ENCODE measurements around the gene NDUFA6. TPM values are rescaled to one million over a fixed set of nuclear protein-coding genes. Genes with fewer than 3 reads are reported as not detected.

The NDUFA6 gene
- total RNA-seq, 1 experiment from 2014 or later, result 119 TPM

DNA sequence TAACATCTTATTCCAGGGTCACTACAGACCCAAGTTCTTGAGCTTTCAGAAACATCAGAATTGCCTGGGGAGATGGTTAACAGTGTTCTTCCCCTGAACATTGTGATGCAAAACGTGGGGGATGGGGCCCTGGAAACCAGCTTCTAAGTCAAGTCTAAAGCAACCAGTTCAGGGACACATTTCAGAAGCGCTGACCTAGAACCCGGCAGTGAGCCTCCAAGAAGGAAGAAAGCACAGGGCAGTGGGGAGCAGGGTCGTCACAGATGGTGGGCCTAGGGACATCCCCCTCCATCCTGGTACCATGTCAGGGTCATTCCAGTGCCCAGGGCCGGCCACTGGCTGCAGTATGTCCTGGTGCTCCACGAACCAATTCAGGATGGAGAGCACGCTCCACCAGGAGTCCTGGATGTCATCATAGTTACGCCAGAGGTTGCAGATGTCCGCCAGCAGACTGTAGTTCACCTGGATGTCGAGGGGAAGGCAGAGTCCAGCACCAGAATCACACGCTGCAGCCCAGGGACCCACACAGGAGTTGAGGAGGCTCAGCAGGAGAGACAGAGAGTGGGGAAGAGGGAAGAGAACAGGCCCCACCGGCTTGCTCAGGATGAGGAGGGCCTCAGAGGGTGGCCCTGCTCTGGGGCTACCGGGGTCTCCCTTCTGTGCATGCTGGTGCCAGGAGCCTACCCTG, 25.0 kb downstream of the NDUFA6 start:
- CTCF ChIA-PET, result no interaction called here
- H3K4me3 Mint-ChIP-seq (ENCODE audit: unreplicated experiment), result no peak overlapping the region
- no TSS peak for BruUV-seq (replicated peaks)

DNA sequence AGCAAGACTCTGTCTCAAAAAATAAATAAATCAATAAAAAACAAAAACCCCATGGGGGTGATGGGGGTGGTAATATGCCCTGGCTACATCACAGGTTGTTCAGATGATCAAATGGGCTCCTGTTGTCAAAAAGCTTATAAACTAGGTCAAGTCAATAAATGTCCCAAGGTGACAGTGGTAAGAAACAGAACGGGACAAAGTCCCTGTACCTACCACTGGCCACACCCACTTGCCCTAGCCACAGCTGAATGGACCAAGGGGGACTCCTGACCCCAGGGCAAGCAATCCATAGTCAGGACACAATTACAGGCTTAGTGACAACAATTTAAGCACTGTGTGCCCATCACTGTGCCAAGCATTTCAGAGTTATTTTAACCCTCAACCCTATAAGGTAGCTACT, 25.9 kb downstream of the NDUFA6 start:
- ChIA-PET CTCF (no interaction called here), POLR2A (no interaction called here)
- Mint-ChIP-seq H3K9me3 (ENCODE audit: unreplicated experiment) (no peaks in the 10 kb centered on the region), H3K4me1 (ENCODE audit: low read depth, unreplicated experiment) (no peaks in the 10 kb centered on the region), H3K36me3 (ENCODE audit: insufficient read depth, unreplicated experiment) (peaks cover 14% of the 10 kb centered on the region), H3K27ac (ENCODE audit: unreplicated experiment) (no peak overlapping the region), H3K4me3 (ENCODE audit: unreplicated experiment) (no peak overlapping the region), H3K27me3 (ENCODE audit: insufficient read depth, unreplicated experiment) (no peaks in the 10 kb centered on the region)
- no peaks in the 10 kb centered on the region for H3K27me3 ChIP-seq (replicated peaks; ENCODE audit: control insufficient read depth, insufficient read depth, low read length)
- intact Hi-C loops (cut with micrococcal nuclease; ENCODE audit: unreplicated experiment), result no loop called here
- DNase-seq, result no peak
- H3K4me3 ChIP-seq (ENCODE audit: low read depth, low read length), result no peak overlapping the region
- H3K4me1 ChIP-seq, result peaks cover 1% of the 10 kb centered on the region; the same call in 1 of the 2 replicates
- BruUV-seq (replicated peaks), result no TSS peak
- TF ChIP-seq, protein P1, sequence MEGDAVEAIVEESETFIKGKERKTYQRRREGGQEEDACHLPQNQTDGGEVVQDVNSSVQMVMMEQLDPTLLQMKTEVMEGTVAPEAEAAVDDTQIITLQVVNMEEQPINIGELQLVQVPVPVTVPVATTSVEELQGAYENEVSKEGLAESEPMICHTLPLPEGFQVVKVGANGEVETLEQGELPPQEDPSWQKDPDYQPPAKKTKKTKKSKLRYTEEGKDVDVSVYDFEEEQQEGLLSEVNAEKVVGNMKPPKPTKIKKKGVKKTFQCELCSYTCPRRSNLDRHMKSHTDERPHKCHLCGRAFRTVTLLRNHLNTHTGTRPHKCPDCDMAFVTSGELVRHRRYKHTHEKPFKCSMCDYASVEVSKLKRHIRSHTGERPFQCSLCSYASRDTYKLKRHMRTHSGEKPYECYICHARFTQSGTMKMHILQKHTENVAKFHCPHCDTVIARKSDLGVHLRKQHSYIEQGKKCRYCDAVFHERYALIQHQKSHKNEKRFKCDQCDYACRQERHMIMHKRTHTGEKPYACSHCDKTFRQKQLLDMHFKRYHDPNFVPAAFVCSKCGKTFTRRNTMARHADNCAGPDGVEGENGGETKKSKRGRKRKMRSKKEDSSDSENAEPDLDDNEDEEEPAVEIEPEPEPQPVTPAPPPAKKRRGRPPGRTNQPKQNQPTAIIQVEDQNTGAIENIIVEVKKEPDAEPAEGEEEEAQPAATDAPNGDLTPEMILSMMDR (IDR thresholded peaks at IDR 0.05; ENCODE audit: insufficient read depth in 1 of 2, low read depth in 1 of 2, low read length in 1 of 2, severe bottlenecking in 1 of 2, unreplicated experiment in 1 of 2), result no peak
- H3K36me3 ChIP-seq (ENCODE audit: control insufficient read depth, insufficient read depth, low read length), result no peaks in the 10 kb centered on the region; the same call in 1 of the 2 replicates
- no peaks in the 10 kb centered on the region for H3K9me3 ChIP-seq

More for the DNA sequence above, 25.0 kb downstream of the NDUFA6 start:
- H3K36me3 Mint-ChIP-seq (ENCODE audit: insufficient read depth, unreplicated experiment), result peaks cover 14% of the 10 kb centered on the region
- POLR2A ChIA-PET, result no interaction called here
- DNase-seq, result no peak
- H3K4me1 Mint-ChIP-seq (ENCODE audit: low read depth, unreplicated experiment), result no peaks in the 10 kb centered on the region
- H3K27me3 ChIP-seq (replicated peaks; ENCODE audit: control insufficient read depth, insufficient read depth, low read length), result no peaks in the 10 kb centered on the region
- H3K4me3 ChIP-seq (ENCODE audit: low read depth, low read length), result no peak overlapping the region
- no peaks in the 10 kb centered on the region for H3K9me3 ChIP-seq
- TF ChIP-seq, protein P1 (IDR thresholded peaks at IDR 0.05; ENCODE audit: insufficient read depth in 1 of 2, low read depth in 1 of 2, low read length in 1 of 2, severe bottlenecking in 1 of 2, unreplicated experiment in 1 of 2), result no peak
- intact Hi-C loops (cut with micrococcal nuclease; ENCODE audit: unreplicated experiment), result no loop called here
- no peaks in the 10 kb centered on the region for H3K27me3 Mint-ChIP-seq (ENCODE audit: insufficient read depth, unreplicated experiment)
- H3K9me3 Mint-ChIP-seq (ENCODE audit: unreplicated experiment), result no peaks in the 10 kb centered on the region
- H3K4me1 ChIP-seq, result peaks cover 7% of the 10 kb centered on the region; the same call in 1 of the 2 replicates
- no peak overlapping the region for H3K27ac Mint-ChIP-seq (ENCODE audit: unreplicated experiment)
- H3K36me3 ChIP-seq (ENCODE audit: control insufficient read depth, insufficient read depth, low read length), result no peaks in the 10 kb centered on the region; the same call in 1 of the 2 replicates

DNA sequence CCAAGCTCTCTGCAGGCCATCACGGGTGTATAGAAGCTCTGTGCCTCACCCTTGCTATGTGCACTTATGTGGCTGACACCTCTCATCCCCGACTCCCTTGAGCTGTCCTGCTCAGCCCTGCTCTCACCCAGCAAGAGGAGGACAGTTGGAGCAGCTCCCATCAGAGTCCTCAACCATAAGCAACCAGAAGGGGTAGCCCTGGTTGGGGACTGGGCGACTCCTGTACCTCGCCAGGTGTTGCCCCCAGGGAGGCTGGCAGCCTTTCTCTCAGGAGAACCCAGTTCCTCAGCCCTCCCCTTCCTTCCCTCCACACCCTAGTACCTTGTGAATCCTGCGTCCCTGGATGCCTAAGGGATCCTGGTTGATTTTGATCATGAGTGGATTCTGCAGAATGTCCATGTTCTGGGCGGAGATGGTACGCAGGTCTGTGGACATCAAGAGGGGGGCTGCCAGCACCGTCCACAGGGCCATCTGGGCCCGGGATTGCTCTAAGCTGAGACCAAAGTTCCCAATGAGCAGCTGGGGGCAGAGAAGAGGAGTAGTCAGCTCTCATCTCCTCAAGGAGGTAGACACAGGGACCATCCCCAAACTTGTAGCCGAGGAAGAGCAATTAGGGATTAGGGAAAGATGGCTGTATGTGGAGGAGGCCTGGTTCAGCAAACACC, 27.9 kb downstream of the NDUFA6 start:
- intact Hi-C loops (cut with micrococcal nuclease; ENCODE audit: unreplicated experiment), result no loop called here
- H3K36me3 ChIP-seq (ENCODE audit: control insufficient read depth, insufficient read depth, low read length), result no peaks in the 10 kb centered on the region; the same call in 1 of the 2 replicates
- POLR2A ChIA-PET, result no interaction called here
- Mint-ChIP-seq H3K9me3 (ENCODE audit: unreplicated experiment) (peaks cover 13% of the 10 kb centered on the region), H3K4me1 (ENCODE audit: low read depth, unreplicated experiment) (no peaks in the 10 kb centered on the region), H3K27me3 (ENCODE audit: insufficient read depth, unreplicated experiment) (no peaks in the 10 kb centered on the region), H3K36me3 (ENCODE audit: insufficient read depth, unreplicated experiment) (peaks cover 15% of the 10 kb centered on the region), H3K27ac (ENCODE audit: unreplicated experiment) (no peak overlapping the region), H3K4me3 (ENCODE audit: unreplicated experiment) (no peak overlapping the region)
- CTCF ChIA-PET, result no interaction called here
- no peaks in the 10 kb centered on the region for H3K27me3 ChIP-seq (replicated peaks; ENCODE audit: control insufficient read depth, insufficient read depth, low read length)
- no peaks in the 10 kb centered on the region; the same call in 1 of the 2 replicates for H3K9me3 ChIP-seq
- TF ChIP-seq, protein P1 (IDR thresholded peaks at IDR 0.05; ENCODE audit: insufficient read depth in 1 of 2, low read depth in 1 of 2, low read length in 1 of 2, severe bottlenecking in 1 of 2, unreplicated experiment in 1 of 2), result no peak
- H3K4me1 ChIP-seq, result no peaks in the 10 kb centered on the region
- BruUV-seq (replicated peaks), result no TSS peak
- no peak for DNase-seq
- no peak overlapping the region for H3K4me3 ChIP-seq (ENCODE audit: low read depth, low read length)

Measured in Caco-2 (cell line).